Ramos (cell line): ENCODE measurements around the gene CCR8.

Source experiments
- in situ Hi-C: fragments of 300-500 bp; cut with MboI; formaldehyde crosslinking; loops from one replicate; pipeline ENCODE4 v1.14.3; 2022; ENCODE audit warnings: low sequenced_read_pairs; ENCODE audit not compliant: unreplicated experiment

CCR8 gene

GRCh38 chr3:39329493-39329892, at the start of gene CCR8:
TSS of gene CCR8 (plus strand) at chr3:39329709. CDS start at chr3:39332332, 2,623 bp downstream.
- in situ Hi-C loops = no loop called here

DNA sequence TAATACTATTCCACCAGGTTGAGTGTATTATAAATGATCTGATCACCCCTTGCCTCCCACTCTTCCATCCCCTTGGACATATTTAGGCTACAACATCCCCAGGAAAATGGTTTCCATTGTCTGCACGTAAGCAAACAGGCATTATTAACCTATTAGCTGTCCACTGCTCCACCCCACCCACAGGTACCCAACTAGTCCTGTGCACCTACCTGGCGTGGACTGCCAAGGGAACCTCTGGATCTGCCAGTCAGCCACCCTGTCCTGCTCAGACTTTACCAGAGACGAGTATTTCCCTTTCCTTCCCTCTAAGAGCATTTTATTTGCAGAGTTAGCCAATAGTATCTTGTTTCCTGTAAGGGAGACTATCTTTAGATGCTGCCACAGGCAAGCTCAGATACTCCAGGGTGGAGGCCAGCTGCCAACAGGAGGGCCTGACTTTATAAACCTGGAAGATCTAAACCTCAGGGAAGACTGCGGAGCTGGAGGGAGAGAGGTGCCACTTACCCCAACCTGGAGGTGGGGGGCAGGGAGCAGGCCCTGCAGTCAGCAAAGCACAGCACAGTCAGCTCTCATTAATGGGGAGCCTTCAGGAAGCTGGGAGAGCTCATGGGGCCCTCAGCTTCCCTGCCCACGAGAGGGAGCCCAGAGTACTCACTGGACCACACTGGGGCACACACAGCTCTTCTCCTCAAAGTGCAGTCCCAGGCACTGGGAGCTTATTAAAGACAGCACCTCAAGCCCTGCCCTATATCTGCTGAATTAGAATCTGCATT, 49.6 kb upstream of the CCR8 start, which contains the start of gene CX3CR1:
CX3CR1 (minus strand) TSS at position 292 of the 773 bp plus-strand sequence. CDS start 13,527 bp downstream, outside the sequence.
- in situ Hi-C loops = loop anchor here (10.0 to 25.0 kb wide), 2 partner anchors 185 to 543 kb away; no protein-coding TSS in a partner anchor

GRCh38 chr3:39280571-39280970, 48.9 kb upstream of the CCR8 start:
- in situ Hi-C loops = loop anchor here (10.0 to 25.0 kb wide), 2 partner anchors 186 to 543 kb away; no protein-coding TSS in a partner anchor

- in situ Hi-C loops = loop anchor here (10.0 to 25.0 kb wide), 2 partner anchors 187 to 544 kb away; no protein-coding TSS in a partner anchor
Measured at GRCh38 chr3:39281533-39281932, 48.0 kb upstream of the CCR8 start.

DNA sequence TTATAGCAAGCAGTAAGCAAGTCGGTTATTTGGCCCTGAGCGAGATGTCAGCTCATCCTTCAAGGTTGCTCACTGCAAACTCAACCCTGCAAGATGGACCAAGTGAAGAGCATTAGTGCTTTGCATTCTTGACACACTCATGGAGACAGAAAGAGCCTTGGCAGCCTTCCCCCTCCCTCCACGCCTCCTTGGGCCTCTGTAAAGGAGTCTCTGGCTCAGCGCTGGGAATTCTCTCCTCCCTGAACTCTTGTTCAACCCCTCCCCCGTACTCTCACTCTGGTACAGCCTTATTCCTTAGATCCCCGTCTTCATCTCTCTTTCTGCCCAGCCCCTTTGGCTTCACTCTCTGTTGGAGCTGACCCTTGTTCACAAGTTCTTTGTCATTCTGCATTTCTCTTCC, 47.5 kb upstream of the CCR8 start:
- in situ Hi-C loops = loop anchor here (10.0 to 25.0 kb wide), 2 partner anchors 187 to 545 kb away; no protein-coding TSS in a partner anchor

DNA sequence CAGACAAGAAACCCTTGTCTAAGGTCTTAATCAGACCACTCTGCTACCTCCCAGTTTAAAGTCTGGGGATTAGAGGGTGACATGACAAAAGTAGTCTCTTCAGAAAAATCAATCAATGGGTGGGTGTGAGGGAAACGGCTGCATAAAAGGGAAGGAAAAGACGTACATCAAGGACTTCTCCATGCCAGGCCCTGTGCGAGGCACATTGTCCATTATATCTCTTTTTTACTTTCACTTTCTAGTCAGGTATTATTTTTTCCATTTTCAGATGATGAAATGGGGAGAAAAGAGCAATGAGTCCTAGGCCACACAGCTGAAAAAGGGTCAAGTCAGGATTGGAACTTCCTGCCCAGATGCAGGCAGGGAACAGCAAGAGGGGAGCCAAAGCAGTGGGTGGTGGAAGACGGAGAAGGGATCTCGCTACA, 45.0 kb upstream of the CCR8 start:
- in situ Hi-C loops = loop anchor here (10.0 to 25.0 kb wide), 2 partner anchors 190 to 547 kb away; no protein-coding TSS in a partner anchor

GRCh38 chr3:39285332-39285731, 44.2 kb upstream of the CCR8 start:
- in situ Hi-C loops = loop anchor here (5.0 to 25.0 kb wide), 3 partner anchors 98 to 548 kb away; no protein-coding TSS in a partner anchor

DNA sequence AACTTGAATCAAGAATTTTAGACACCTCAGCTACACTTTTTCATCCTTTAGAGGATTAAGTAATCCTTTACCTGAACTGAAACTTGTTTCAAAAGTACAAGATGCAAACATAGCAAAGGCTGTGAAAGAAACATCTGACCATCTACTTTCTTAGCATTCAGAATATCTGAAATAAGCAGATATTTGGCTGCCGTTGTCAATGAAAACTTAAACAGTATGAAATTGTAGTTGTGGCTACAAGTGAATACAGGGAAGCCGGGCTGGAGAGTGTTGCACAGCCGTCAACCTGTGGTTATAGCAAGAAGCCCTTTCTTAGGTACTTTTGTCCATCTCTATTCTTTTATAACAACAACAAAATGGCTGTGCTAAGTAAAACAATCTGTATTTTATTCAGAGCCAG, 42.7 kb upstream of the CCR8 start:
- in situ Hi-C loops = loop anchor here (5.0 to 25.0 kb wide), 3 partner anchors 99 to 549 kb away; no protein-coding TSS in a partner anchor

DNA sequence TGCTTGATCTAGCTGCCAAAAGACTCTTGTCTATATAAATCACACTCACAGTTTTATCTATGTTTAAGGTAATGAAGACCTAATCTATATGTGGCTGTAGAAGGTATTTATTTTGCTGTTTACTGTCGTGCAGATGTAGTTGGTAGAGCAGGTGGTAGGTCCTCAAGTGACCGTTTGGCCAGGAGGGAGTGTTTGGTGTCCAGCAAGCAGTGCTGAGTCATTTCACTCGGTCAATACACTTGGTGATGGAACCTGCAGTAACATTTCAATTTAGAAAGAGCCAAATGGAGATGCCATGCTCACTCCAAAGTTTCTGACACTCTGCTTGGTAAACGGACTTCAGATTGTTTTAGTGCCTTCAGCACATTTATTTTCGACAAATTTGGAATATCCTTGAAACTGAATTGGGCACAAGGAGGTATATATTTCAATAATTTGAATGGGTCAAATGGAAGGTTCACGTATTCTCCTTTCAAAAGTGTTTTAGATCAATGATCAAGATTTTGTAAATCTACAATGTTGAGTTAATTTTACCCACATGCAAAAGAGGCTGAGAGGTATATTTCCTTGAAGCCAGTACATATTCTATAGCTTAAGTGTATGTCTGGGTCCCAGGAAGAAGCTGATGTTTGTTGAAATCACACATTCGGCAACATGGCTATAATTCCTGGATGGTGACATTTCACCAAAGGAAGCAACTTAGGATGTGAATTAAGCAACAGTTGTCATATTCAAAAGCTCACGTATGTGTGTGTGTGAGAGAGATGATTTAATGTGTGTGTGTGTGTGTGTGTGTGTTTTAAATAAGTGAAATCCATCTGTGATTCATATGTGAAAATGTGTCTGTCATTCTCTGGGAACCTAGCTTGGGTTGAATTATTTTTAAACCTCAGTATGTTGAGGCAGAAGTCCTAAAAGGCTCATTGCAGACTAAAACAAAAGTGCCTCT, 42.0 kb upstream of the CCR8 start:
- in situ Hi-C loops = loop anchor here (5.0 to 25.0 kb wide), 3 partner anchors 100 to 550 kb away; no protein-coding TSS in a partner anchor

- in situ Hi-C loops = loop anchor here (5.0 to 25.0 kb wide), 3 partner anchors 101 to 551 kb away; no protein-coding TSS in a partner anchor
Measured at GRCh38 chr3:39288300-39288808, 41.2 kb upstream of the CCR8 start.

DNA sequence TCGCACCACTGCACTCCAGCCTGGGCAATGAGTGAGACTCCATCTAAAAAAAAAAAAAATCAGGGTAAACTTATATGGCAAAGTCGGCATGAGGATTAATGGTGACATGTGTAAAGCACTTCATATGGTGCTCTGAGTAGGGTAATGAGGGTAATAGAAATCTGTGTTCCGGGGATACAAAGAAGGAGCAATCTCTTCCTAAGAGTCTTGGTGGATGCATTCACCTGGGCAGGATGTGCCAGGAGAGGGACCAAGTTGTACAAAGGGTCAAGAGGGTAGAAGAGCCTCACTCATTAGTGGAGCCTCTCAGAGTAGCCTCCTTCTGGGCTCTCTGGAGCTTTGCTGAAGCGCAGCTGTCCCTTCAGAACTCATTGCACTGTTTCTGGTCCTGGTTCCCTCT, 40.4 kb upstream of the CCR8 start:
- in situ Hi-C loops = loop anchor here (5.0 to 25.0 kb wide), 3 partner anchors 102 to 552 kb away; no protein-coding TSS in a partner anchor

DNA sequence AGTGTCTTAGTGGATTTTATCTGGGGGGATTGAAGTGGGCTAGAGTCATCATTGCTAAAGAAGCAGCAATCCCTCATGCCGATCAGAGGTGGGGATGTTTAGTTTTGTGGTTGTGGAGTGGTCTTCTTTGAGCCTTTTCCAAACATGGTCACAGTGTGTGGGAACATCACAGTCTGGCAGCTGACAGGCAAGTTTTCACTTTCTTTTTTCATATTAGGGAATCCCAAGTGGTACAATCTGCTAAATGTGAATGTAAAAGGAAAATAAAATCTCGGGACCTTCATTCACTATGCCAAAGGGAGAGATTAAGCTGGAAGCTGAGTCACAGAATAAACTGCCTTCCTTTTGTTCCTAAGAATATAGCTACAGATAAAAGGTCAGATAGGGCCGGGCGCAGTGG, 39.3 kb upstream of the CCR8 start:
- in situ Hi-C loops = loop anchor here (25.0 kb wide), 1 partner anchor 553 kb away; no protein-coding TSS in a partner anchor

- in situ Hi-C loops = loop anchor here (25.0 kb wide), 1 partner anchor 555 kb away; no protein-coding TSS in a partner anchor
Measured at GRCh38 chr3:39291903-39292329, 37.6 kb upstream of the CCR8 start.

DNA sequence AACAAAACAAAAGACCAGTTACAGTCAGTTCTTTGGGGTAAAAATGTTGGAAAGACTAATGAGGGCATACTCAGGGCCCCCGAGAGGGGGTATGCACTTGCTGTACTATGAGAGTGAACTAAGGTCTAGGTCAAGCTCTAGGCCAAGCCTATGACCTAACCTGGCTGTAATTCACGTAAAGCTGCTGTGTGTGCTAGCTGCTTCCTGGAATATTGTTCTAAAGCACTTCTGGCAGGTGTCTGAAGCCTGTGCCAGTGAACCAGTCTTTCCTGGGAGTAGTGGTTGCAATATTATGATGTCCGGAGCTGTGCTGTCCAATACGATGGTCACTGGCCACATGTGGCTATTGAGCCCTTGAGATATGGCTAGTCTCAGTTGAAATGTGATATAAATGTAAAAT, 36.5 kb upstream of the CCR8 start:
- in situ Hi-C loops = loop anchor here (25.0 kb wide), 1 partner anchor 556 kb away; no protein-coding TSS in a partner anchor

DNA sequence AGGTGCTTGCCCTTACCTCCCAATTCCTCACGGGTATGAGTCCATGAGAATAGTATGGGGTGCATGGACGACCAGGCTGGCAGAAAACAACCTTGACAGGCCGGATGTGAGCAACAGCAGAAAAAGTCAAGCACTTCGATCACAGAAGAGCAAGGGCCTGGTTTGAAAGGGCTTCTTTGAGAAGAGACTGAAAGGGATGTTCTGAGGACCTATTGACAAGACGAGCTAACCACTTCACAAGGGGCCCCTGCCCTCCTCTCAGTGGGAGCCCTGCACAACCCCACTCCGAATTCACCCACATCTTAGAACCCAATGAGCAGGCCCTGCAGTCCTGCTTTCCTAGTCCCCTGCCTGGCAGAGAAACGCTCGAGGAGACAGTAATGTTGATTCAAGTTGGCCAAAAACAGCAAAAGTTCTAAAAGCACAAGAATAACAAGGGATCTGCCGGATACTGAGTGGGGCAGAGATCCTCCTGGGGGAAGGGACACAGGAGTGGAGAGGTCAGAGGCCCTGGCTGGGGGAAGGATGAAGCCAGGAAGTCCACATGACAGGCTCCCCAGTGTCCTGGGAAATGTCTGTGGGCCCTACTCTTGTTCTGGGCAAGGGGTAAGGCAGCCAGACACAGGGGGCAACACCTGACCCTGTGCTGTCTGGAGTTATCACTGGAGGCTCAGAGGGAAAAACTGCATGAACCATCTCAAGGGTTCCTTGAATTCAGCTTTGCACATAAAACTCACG, 34.9 kb upstream of the CCR8 start:
- in situ Hi-C loops = loop anchor here (25.0 kb wide), 1 partner anchor 557 kb away; no protein-coding TSS in a partner anchor

- in situ Hi-C loops = loop anchor here (25.0 kb wide), 1 partner anchor 558 kb away; no protein-coding TSS in a partner anchor
Measured at GRCh38 chr3:39295184-39295775, 34.2 kb upstream of the CCR8 start.

GRCh38 chr3:39296197-39297077, 33.1 kb upstream of the CCR8 start:
- in situ Hi-C loops = loop anchor here (25.0 kb wide), 1 partner anchor 559 kb away; no protein-coding TSS in a partner anchor
